Erythroblast (primary cell): ENCODE measurements around the gene ARHGEF25.

ENCODE experiments used
- GATA1 ChIP-seq: IDR thresholded peaks from 2 replicates; pipeline ENCODE4 v1.6.1; 2011; ENCODE audit warnings: low read depth, mild to moderate bottlenecking, control low read depth, low read length, moderate library complexity
- POLR2A ChIP-seq: IDR thresholded peaks from 2 replicates; pipeline ENCODE4 v1.6.1; 2011; ENCODE audit warnings: mild to moderate bottlenecking, low read length

- TF ChIP-seq POLR2A, result no peak
- TF ChIP-seq GATA1, result no peak
Observed at GRCh38 chr12:57593187-57593586, 18.0 kb upstream of the ARHGEF25 start.
